ENCODE results near the gene RELN. TPM values are rescaled to one million over a fixed set of nuclear protein-coding genes. Genes with fewer than 3 reads are reported as not detected.

The RELN gene
- total RNA-seq, 1 donor from 2014 or later, result not detected

- Mint-ChIP-seq H3K36me3 (ENCODE audit: low read depth) (no peaks in the 10 kb centered on the region), H3K9me3 (peaks cover 10% of the 10 kb centered on the region)
These were observed 349.3 kb downstream of the RELN start for GRCh38 chr7:103640031-103640779.

DNA sequence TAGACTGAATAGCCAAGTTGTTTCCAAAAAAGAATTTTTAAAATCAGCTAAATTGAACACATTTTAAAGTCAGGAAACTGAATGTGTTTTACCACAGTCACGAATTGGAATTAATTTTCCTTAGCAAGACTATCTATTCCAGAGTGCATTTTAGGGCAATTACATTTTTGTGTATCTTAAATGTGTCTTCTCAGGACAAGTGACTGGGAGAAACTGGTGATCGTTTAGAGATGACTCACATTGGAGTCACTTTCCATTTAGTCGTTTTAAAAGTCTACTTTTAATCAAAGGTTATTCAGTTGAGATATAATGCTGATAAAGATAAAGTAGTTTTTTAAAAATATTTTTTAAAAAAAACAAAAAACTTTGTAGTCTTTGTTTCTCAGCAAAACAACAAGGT is 351.7 kb downstream of the RELN start:
- no peaks in the 10 kb centered on the region for H3K36me3 Mint-ChIP-seq (ENCODE audit: low read depth)
- no peak overlapping the region for H3K27ac Mint-ChIP-seq
- no peaks in the 10 kb centered on the region for H3K27me3 Mint-ChIP-seq (ENCODE audit: insufficient read depth)
- no peaks in the 10 kb centered on the region for H3K4me1 Mint-ChIP-seq (ENCODE audit: low read depth)
- no peak for DNase-seq (ENCODE audit: low spot score)
- intact Hi-C loops (cut with micrococcal nuclease), result no loop called here
- H3K9me3 Mint-ChIP-seq, result no peaks in the 10 kb centered on the region
- H3K4me3 Mint-ChIP-seq, result no peak overlapping the region

More at GRCh38 chr7:103640031-103640779, 349.3 kb downstream of the RELN start:
- intact Hi-C loops (cut with micrococcal nuclease), result no loop called here
- Mint-ChIP-seq H3K4me3 (no peak overlapping the region), H3K4me1 (ENCODE audit: low read depth) (no peaks in the 10 kb centered on the region), H3K27me3 (ENCODE audit: insufficient read depth) (no peaks in the 10 kb centered on the region), H3K27ac (no peak overlapping the region)
- DNase-seq (ENCODE audit: low spot score), result no peak

- intact Hi-C loops (cut with micrococcal nuclease), result no loop called here
- no peaks in the 10 kb centered on the region for H3K9me3 Mint-ChIP-seq
- DNase-seq (ENCODE audit: low spot score), result no peak
- peaks cover 2% of the 10 kb centered on the region for H3K27me3 Mint-ChIP-seq (ENCODE audit: insufficient read depth)
- H3K4me3 Mint-ChIP-seq, result no peak overlapping the region
- H3K4me1 Mint-ChIP-seq (ENCODE audit: low read depth), result no peaks in the 10 kb centered on the region
- no peak overlapping the region for H3K27ac Mint-ChIP-seq
- no peaks in the 10 kb centered on the region for H3K36me3 Mint-ChIP-seq (ENCODE audit: low read depth)
These were observed 352.4 kb downstream of the RELN start for GRCh38 chr7:103637094-103637493.

- no peak for DNase-seq (ENCODE audit: low spot score)
- H3K27ac Mint-ChIP-seq, result no peak overlapping the region
- H3K4me3 Mint-ChIP-seq, result no peak overlapping the region
- no peaks in the 10 kb centered on the region for H3K4me1 Mint-ChIP-seq (ENCODE audit: low read depth)
- no peaks in the 10 kb centered on the region for H3K9me3 Mint-ChIP-seq
- H3K36me3 Mint-ChIP-seq (ENCODE audit: low read depth), result no peaks in the 10 kb centered on the region
- intact Hi-C loops (cut with micrococcal nuclease), result no loop called here
- H3K27me3 Mint-ChIP-seq (ENCODE audit: insufficient read depth), result peaks cover 2% of the 10 kb centered on the region
These were observed 353.3 kb downstream of the RELN start for GRCh38 chr7:103636153-103636552.

GRCh38 chr7:103632972-103633371 is 356.5 kb downstream of the RELN start:
- H3K27me3 Mint-ChIP-seq (ENCODE audit: insufficient read depth), result peaks cover 2% of the 10 kb centered on the region
- no peak for DNase-seq (ENCODE audit: low spot score)
- H3K36me3 Mint-ChIP-seq (ENCODE audit: low read depth), result no peaks in the 10 kb centered on the region
- no peak overlapping the region for H3K4me3 Mint-ChIP-seq
- H3K4me1 Mint-ChIP-seq (ENCODE audit: low read depth), result no peaks in the 10 kb centered on the region
- H3K27ac Mint-ChIP-seq, result no peak overlapping the region
- no peaks in the 10 kb centered on the region for H3K9me3 Mint-ChIP-seq
- intact Hi-C loops (cut with micrococcal nuclease), result no loop called here

DNA sequence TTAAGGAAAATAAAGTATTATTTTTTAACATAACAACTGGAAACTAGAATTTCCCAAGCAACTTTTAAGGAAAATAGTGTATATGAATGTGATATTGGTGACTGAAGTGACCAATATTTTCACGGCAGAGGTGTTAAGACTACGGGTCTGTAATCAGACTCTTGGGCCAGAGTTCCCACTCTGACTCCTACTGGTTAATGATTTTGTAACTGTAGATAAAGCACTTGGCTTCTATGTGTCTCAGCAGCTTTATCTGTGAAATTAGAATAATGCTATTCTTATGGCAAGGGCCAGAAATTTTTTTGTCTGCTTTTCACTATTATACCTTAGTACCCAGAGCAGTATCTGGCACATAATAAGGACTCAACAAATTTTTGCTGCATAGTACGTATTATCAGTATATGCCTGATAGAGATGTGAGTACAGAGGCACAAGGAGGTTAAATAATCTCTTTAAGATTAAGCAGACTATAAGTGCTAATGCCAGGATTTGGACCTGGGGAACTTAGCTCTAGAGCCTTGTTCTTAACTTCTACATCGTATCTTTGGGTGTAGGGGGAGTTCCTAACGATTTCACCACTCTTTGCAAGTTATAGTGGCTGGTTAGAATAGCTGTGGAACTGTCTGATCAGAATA is 357.3 kb downstream of the RELN start:
- DNase-seq (ENCODE audit: low spot score), result no peak
- no peaks in the 10 kb centered on the region for H3K36me3 Mint-ChIP-seq (ENCODE audit: low read depth)
- peaks cover 2% of the 10 kb centered on the region for H3K27me3 Mint-ChIP-seq (ENCODE audit: insufficient read depth)
- H3K9me3 Mint-ChIP-seq, result no peaks in the 10 kb centered on the region
- H3K27ac Mint-ChIP-seq, result no peak overlapping the region
- no peaks in the 10 kb centered on the region for H3K4me1 Mint-ChIP-seq (ENCODE audit: low read depth)
- H3K4me3 Mint-ChIP-seq, result no peak overlapping the region
- intact Hi-C loops (cut with micrococcal nuclease), result no loop called here

DNA sequence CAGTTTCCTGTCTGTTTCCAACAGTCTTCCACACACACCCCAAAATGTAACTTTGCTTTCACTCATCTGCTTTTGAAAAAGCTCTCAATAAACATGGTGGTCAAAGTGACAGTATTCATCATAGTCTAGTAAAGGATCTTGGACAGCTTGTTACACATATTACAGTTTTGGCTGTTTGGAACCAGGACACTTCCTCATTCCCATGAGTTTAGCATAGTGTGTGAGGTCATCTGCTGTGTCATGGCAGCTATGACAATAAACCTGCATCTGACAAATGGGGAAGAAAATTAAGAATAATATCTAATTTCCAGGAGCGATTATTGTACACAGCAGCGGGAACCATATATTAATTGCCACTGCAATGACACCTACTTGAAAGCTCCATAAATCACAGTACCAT is 359.1 kb downstream of the RELN start:
- Mint-ChIP-seq H3K4me3 (no peak overlapping the region), H3K27me3 (ENCODE audit: insufficient read depth) (peaks cover 2% of the 10 kb centered on the region), H3K9me3 (no peaks in the 10 kb centered on the region), H3K36me3 (ENCODE audit: low read depth) (no peaks in the 10 kb centered on the region), H3K4me1 (ENCODE audit: low read depth) (no peaks in the 10 kb centered on the region), H3K27ac (no peak overlapping the region)
- DNase-seq (ENCODE audit: low spot score), result no peak
- intact Hi-C loops (cut with micrococcal nuclease), result no loop called here

GRCh38 chr7:103628742-103629141 is 360.7 kb downstream of the RELN start:
- no peak overlapping the region for H3K27ac Mint-ChIP-seq
- H3K36me3 Mint-ChIP-seq (ENCODE audit: low read depth), result no peaks in the 10 kb centered on the region
- H3K4me1 Mint-ChIP-seq (ENCODE audit: low read depth), result no peaks in the 10 kb centered on the region
- no peak for DNase-seq (ENCODE audit: low spot score)
- peaks cover 2% of the 10 kb centered on the region for H3K27me3 Mint-ChIP-seq (ENCODE audit: insufficient read depth)
- H3K9me3 Mint-ChIP-seq, result no peaks in the 10 kb centered on the region
- no peak overlapping the region for H3K4me3 Mint-ChIP-seq
- intact Hi-C loops (cut with micrococcal nuclease), result no loop called here

GRCh38 chr7:103626776-103627175 is 362.7 kb downstream of the RELN start:
- no peaks in the 10 kb centered on the region for H3K9me3 Mint-ChIP-seq
- no peaks in the 10 kb centered on the region for H3K27me3 Mint-ChIP-seq (ENCODE audit: insufficient read depth)
- DNase-seq (ENCODE audit: low spot score), result no peak
- no peak overlapping the region for H3K4me3 Mint-ChIP-seq
- H3K27ac Mint-ChIP-seq, result no peak overlapping the region
- no peaks in the 10 kb centered on the region for H3K4me1 Mint-ChIP-seq (ENCODE audit: low read depth)
- H3K36me3 Mint-ChIP-seq (ENCODE audit: low read depth), result no peaks in the 10 kb centered on the region
- intact Hi-C loops (cut with micrococcal nuclease), result no loop called here

DNA sequence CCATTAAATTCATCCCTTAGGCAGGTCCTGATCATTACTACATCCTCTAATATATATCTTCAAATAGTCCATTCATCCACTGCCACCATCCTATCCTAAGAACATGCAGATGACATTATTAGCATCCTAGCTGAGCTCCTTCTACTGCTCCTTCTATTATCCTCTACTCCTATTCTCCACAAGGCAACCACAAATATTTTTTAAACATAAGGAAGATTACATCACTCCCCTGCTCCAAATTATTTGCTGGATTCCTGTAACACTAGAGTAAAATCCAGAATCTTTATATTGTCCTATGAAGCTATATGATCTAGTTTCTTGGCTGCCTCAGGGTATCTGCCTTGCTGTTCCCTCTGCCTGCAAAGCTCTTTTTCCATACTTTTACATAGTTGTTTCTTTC is 367.2 kb downstream of the RELN start:
- H3K36me3 Mint-ChIP-seq (ENCODE audit: low read depth), result no peaks in the 10 kb centered on the region
- H3K4me3 Mint-ChIP-seq, result no peak overlapping the region
- intact Hi-C loops (cut with micrococcal nuclease), result no loop called here
- no peak for DNase-seq (ENCODE audit: low spot score)
- peaks cover 2% of the 10 kb centered on the region for H3K27me3 Mint-ChIP-seq (ENCODE audit: insufficient read depth)
- H3K9me3 Mint-ChIP-seq, result no peaks in the 10 kb centered on the region
- H3K27ac Mint-ChIP-seq, result no peak overlapping the region
- no peaks in the 10 kb centered on the region for H3K4me1 Mint-ChIP-seq (ENCODE audit: low read depth)

GRCh38 chr7:103613655-103614642 is 375.5 kb downstream of the RELN start:
- no peak for DNase-seq (ENCODE audit: low spot score)

GRCh38 chr7:103609778-103610177 is 379.7 kb downstream of the RELN start:
- intact Hi-C loops (cut with micrococcal nuclease), result no loop called here
- Mint-ChIP-seq H3K9me3 (no peaks in the 10 kb centered on the region), H3K4me3 (no peak overlapping the region)

More at GRCh38 chr7:103613655-103614642, 375.5 kb downstream of the RELN start:
- Mint-ChIP-seq H3K4me1 (ENCODE audit: low read depth) (no peaks in the 10 kb centered on the region), H3K4me3 (no peak overlapping the region), H3K36me3 (ENCODE audit: low read depth) (no peaks in the 10 kb centered on the region), H3K9me3 (no peaks in the 10 kb centered on the region), H3K27ac (no peak overlapping the region), H3K27me3 (ENCODE audit: insufficient read depth) (peaks cover 2% of the 10 kb centered on the region)
- intact Hi-C loops (cut with micrococcal nuclease), result no loop called here

DNA sequence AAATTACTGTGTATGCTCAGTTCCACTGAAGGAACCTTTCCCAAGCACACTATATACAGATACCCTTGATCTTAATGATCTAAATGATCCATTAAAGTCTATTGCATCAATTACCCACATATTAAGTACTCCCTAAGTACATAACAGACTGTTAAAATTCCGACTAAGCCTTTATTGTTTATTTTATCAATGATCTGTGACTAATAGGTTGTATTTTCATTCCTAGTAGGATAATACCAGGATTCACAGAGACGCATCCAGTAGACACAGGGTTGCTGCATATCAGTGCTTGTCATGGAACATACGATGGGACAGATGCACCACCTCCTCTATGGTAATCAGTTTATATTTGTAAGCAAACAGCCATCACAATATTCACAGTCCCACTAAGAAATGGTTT is 383.8 kb downstream of the RELN start:
- Mint-ChIP-seq H3K4me3 (no peak overlapping the region), H3K9me3 (no peaks in the 10 kb centered on the region), H3K4me1 (ENCODE audit: low read depth) (no peaks in the 10 kb centered on the region), H3K27ac (no peak overlapping the region), H3K36me3 (ENCODE audit: low read depth) (no peaks in the 10 kb centered on the region), H3K27me3 (ENCODE audit: insufficient read depth) (peaks cover 5% of the 10 kb centered on the region)
- intact Hi-C loops (cut with micrococcal nuclease), result no loop called here
- DNase-seq (ENCODE audit: low spot score), result no peak

More at GRCh38 chr7:103609778-103610177, 379.7 kb downstream of the RELN start:
- Mint-ChIP-seq H3K36me3 (ENCODE audit: low read depth) (no peaks in the 10 kb centered on the region), H3K27me3 (ENCODE audit: insufficient read depth) (peaks cover 5% of the 10 kb centered on the region), H3K4me1 (ENCODE audit: low read depth) (no peaks in the 10 kb centered on the region), H3K27ac (no peak overlapping the region)
- no peak for DNase-seq (ENCODE audit: low spot score)
